Mammary epithelial cell (primary cell): ENCODE data around the gene PPP1R12B.
"Not testable (repeated sequence)": the region's sequence is repeated elsewhere in the genome, so short reads cannot be mapped to it uniquely, and the experiment has no call there.

ENCODE experiments used
- EZH2 ChIP-seq: IDR thresholded peaks from 2 replicates; pipeline ENCODE4 v1.6.1; 2012; ENCODE audit warnings: low read length, inconsistent platforms, borderline replicate concordance
- TF ChIP-seq, protein P1 (sequence below), 2 donors: IDR thresholded peaks in 1 of 2; conservative IDR thresholded peaks in 1 of 2; 2 replicates each; pipeline ENCODE4 v1.5.1; 2011 to 2012; ENCODE audit warnings: inconsistent platforms in 2 of 2, low read length in 2 of 2, mild to moderate bottlenecking in 2 of 2, control low read depth in 1 of 2, low read depth in 1 of 2; ENCODE audit not compliant: insufficient read depth in 1 of 2; ENCODE audit errors: extremely low read depth in 1 of 2

DNA sequence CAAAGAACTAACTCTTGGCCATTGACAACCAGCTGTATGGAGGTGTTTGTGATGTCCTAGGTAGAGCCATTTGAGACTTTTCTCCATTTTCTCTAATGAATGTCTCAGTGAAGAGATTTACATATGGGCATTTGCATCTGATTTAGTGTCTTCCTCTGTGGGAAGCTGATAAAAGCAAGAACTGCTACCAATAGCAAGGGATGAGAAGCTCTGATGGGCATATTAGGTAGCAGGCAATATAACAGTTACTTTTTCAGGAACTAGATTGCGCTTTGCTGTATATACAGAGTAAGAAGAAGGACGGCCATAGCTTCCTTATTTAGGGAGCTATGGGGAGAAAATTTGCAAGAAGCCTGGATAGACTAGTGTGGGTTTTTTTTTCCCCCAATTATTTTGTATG, 192.4 kb downstream of the PPP1R12B start:
- TF ChIP-seq, protein P1, sequence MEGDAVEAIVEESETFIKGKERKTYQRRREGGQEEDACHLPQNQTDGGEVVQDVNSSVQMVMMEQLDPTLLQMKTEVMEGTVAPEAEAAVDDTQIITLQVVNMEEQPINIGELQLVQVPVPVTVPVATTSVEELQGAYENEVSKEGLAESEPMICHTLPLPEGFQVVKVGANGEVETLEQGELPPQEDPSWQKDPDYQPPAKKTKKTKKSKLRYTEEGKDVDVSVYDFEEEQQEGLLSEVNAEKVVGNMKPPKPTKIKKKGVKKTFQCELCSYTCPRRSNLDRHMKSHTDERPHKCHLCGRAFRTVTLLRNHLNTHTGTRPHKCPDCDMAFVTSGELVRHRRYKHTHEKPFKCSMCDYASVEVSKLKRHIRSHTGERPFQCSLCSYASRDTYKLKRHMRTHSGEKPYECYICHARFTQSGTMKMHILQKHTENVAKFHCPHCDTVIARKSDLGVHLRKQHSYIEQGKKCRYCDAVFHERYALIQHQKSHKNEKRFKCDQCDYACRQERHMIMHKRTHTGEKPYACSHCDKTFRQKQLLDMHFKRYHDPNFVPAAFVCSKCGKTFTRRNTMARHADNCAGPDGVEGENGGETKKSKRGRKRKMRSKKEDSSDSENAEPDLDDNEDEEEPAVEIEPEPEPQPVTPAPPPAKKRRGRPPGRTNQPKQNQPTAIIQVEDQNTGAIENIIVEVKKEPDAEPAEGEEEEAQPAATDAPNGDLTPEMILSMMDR (conservative IDR thresholded peaks at IDR 0.05 in 1 of 2, IDR thresholded peaks at IDR 0.05 in 1 of 2; ENCODE audit: extremely low read depth in 1 of 2, insufficient read depth in 1 of 2, low read depth in 1 of 2, low read length in 2 of 2): not testable (repeated sequence)
- not testable (repeated sequence) for TF ChIP-seq EZH2
